Bladder microvascular endothelial cell (primary cell): ENCODE data around the gene SMYD1. TPM values are rescaled to one million over a fixed set of nuclear protein-coding genes. Genes with fewer than 3 reads are reported as not detected.

Source experiments
- total RNA-seq: library from RNA; depleted of rRNA; stranded (reverse); fragments of >200 nt; gene quantifications from 2 replicates; pipeline ENCODE4 v1.2.3, GENCODE V29; 2014

SMYD1 gene
- total RNA-seq = not detected in 2 replicates

GRCh38 chr2:88067598-88067997 is at the start of gene SMYD1:
SMYD1 (plus strand) TSS chr2:88067825; CDS start chr2:88067865, 40 bp downstream.

DNA sequence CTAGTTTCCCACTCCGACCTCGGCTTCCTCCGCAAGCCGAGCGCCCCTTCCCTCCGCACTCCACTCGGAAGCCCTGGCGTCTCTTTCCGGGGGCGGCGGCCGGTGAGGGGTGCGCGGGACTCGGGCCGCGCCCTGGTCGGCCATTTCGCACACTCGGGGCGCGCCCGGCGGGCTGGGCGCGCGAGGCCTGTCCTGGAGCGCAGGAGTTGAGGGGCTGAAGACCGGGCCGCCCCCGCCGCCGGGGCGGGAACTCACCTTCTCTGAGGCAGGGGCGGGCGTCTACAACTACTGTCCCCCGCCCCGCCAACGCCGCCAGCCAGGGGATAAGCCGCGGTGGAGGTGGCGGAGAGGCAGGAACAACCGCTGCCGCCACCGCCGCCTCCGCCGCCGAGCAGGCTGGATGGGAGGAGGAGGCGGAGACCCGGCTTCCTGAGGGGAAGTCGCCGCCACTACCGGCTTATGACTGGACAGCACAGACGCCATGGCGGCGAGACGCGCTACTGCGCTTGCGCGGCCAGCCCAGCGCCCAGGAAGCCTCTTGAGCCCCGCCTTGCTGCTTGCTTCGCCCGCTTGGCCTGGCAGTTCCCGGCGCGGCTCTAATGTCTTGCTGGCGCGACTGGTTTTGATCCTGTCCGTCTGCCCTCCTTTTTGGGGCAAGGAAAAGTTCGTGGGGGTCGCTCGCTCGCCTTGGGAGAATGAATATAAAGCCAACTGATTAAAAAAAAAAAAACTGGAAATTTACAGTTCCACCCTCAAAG is 12.1 kb upstream of the SMYD1 start, which contains the start of gene KRCC1:
TSS of gene KRCC1 (minus strand) at position 413 of the 758 bp plus-strand sequence. CDS start 27,220 bp downstream, outside the sequence.

DNA sequence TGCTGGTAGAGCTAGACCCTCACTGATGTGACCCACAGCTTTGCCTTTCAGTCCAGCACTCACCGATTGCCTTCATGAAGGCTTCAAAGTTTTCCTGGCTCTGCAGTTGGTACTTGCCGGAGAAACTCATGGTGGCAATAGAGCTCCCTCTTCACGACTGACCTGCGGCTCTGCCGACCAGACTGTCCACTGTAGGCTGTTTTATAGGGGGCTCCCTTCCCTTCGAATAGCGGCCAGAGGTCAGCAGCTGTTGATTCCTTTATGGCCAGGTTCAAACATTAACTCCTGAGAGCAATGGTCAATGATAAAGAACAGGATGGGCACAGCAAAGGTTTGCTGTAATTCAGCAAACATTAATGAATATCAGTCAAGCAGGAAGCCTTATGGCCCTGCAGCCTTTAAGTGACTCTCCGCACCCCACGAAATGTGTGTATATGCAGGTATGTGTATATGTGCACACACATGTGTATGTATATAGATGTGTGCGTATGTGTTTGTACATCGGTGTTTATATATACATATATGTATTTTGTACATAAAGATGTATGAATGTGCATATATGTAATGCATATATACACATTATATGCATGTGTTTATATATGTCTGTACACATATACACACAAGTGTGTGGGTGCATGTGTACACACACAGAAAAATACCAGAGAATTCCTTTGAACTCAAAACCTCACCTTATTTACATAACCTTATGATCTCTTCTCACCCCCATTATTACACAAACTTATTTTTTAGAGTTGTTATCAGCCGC is 60.4 kb downstream of the SMYD1 start, which contains the start of gene FABP1:
TSS of gene FABP1 (minus strand) at position 175 of the 766 bp plus-strand sequence. CDS start at position 130, 45 bp downstream.

Other genes with a start within 250 kb of the SMYD1 start
- gene RGPD2, start 242.0 kb upstream of the SMYD1 start, total RNA-seq = 1.1 and 8.2 TPM in 2 replicates
- 14.6 and 238 TPM in 2 replicates for gene RNU2-63P, start 51.3 kb upstream of the SMYD1 start, total RNA-seq
- gene KRCC1, start 12.0 kb upstream of the SMYD1 start, total RNA-seq = 10.1 and 11.0 TPM in 2 replicates
- gene FABP1, start 60.2 kb downstream of the SMYD1 start, total RNA-seq = not detected in 2 replicates
- gene THNSL2, start 102.5 kb downstream of the SMYD1 start, total RNA-seq = 0.13 and 0.65 TPM in 2 replicates